Left forelimb (tissue), 1 donor: ENCODE data around the gene PARD3B.

Source experiments
- DNase-seq: peaks from one replicate; pipeline ENCODE4 v3.0.0-alpha.2; 2018; ENCODE audit warnings: low spot score

The PARD3B gene

GRCh38 chr2:205657579-205657978, 1112.3 kb downstream of the PARD3B start:
- DNase-seq = no peak

GRCh38 chr2:205658068-205658467, 1112.8 kb downstream of the PARD3B start:
- no peak for DNase-seq

- no peak for DNase-seq
Measured at GRCh38 chr2:205658572-205658971, 1113.3 kb downstream of the PARD3B start.

GRCh38 chr2:205659922-205660321, 1114.6 kb downstream of the PARD3B start:
- DNase-seq = no peak

GRCh38 chr2:205660521-205661124, 1115.3 kb downstream of the PARD3B start:
- DNase-seq = no peak

GRCh38 chr2:205661281-205661680, 1116.0 kb downstream of the PARD3B start:
- no peak for DNase-seq

GRCh38 chr2:205662206-205662965, 1117.1 kb downstream of the PARD3B start:
- no peak for DNase-seq

GRCh38 chr2:205665791-205666190, 1120.5 kb downstream of the PARD3B start:
- DNase-seq = no peak
